Breast epithelium (tissue), 4 donors: ENCODE measurements around the gene TRPM7. TPM values are rescaled to one million over a fixed set of nuclear protein-coding genes. Genes with fewer than 3 reads are reported as not detected.

Source experiments
- DNase-seq, 2 donors: peaks; one replicate each; pipeline ENCODE4 v3.0.0-alpha.2; 2019; ENCODE audit warnings: low spot score in 2 of 2
- H3K27ac ChIP-seq, 2 donors: fragments of 200-600 bp; sonication (generic) in 1 of 2; one replicate each; pipeline ENCODE4 v1.5.1; 2016 to 2019; ENCODE audit warnings: mild to moderate bottlenecking in 1 of 2
- H3K27me3 ChIP-seq, 2 donors: fragments of 200-600 bp; sonication (generic) in 1 of 2; one replicate each; pipeline versions ENCODE4 v1.5.1 to v1.6.0; 2017 to 2019; ENCODE audit warnings: control low read depth in 1 of 2, mild to moderate bottlenecking in 1 of 2
- H3K36me3 ChIP-seq: fragments of 200-600 bp; one replicate; pipeline ENCODE4 v1.5.1; 2019
- H3K4me1 ChIP-seq, 2 donors: fragments of 200-600 bp; sonication (generic); one replicate each; pipeline ENCODE4 v1.5.1; 2016 to 2019; ENCODE audit warnings: control low read depth in 1 of 2
- H3K4me3 ChIP-seq, 3 donors: fragments of 200-600 bp; sonication (generic); 1 replicate in 2 of 3; 2 replicates in 1 of 3; pipeline ENCODE4 v1.5.1; 2016 to 2019; ENCODE audit warnings: mild to moderate bottlenecking in 3 of 3, moderate library complexity in 2 of 3
- H3K9me3 ChIP-seq, 2 donors: fragments of 200-600 bp; sonication (generic) in 1 of 2; one replicate each; pipeline ENCODE4 v1.5.1; 2016 to 2019; ENCODE audit warnings: control low read depth in 1 of 2
- CTCF ChIP-seq, 3 donors: fragments of 450-650 bp; IDR thresholded peaks; one replicate each; pipeline ENCODE4 v1.5.1; 2016 to 2017; ENCODE audit warnings: antibody characterized with exemption in 3 of 3, mild to moderate bottlenecking in 3 of 3, moderate library complexity in 3 of 3
- POLR2A ChIP-seq: fragments of 450-650 bp; IDR thresholded peaks from one replicate; pipeline ENCODE4 v1.6.1; 2016; ENCODE audit warnings: antibody characterized with exemption, mild to moderate bottlenecking, moderate library complexity
- POLR2AphosphoS5 ChIP-seq, 3 donors: sonication (generic); formaldehyde crosslinking; IDR thresholded peaks; one replicate each; pipeline ENCODE4 v1.6.1; 2017; ENCODE audit warnings: antibody characterized with exemption in 3 of 3
- intact Hi-C: fragments of 100-400 bp; cut with DNase I; formaldehyde crosslinking; loops from one replicate; pipeline ENCODE4 v1.15.1; 2023; ENCODE audit warnings: low total_unique reads
- total RNA-seq, 3 donors: library from RNA; depleted of rRNA; stranded (reverse); fragments of >200 nt; gene quantifications; one replicate each; pipeline ENCODE4 v1.1.0, GENCODE V29; 2016

The TRPM7 gene
- total RNA-seq = 10 to 100 TPM; 44.0 to 94.4 (median 66.2) TPM

DNA sequence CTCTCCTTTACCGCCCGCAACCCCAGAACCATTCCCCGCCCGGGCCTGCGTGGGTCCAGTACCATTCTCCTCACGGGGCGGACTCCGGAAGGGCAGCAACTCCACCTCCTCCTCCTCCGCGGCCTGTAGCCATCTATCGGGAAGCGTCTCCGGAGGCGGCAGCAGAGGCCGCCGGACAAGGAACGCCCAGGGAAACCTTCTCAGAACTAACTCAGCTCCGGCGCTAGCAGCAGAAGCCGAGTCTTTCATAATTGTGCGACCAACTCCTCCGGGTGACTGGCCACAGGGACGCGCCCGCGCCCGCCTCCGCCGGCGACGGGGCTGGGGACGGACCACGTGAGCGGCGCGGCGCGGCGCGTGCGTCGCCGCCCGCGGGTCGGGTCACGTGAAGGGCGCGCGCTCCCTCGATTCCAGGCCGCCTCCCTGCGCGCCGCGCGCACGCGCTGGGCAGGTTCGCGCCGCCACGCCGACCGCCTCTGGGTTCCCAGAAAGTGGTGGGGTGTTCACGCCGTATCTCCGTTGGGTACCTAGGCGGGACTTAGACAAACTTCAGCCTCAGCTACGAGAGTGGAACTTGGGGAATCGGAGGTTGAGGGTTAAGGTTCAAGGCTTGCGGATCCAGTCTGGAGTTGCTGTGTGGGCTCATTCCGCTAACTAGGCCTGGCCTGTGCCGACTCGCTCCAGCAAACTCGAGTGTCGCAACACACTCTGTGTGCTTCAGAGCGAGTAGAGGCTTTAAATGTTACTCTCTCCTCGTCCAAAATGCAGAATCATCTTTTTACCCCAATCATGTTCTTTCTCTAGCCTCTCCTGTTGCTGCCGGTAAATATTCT lies at the start of gene TRPM7:
Gene TRPM7, minus strand, starts transcription at position 329 of the 833 bp plus-strand sequence. Its CDS starts 264 bp downstream, at position 65.
- intact Hi-C loops = loop anchor here (10.0 kb wide), 1 partner anchor 218 kb away; the partner anchor contains the start of gene AP4E1
- no peak for TF ChIP-seq CTCF (IDR thresholded peaks at IDR 0.05)
- TF ChIP-seq POLR2AphosphoS5 (IDR thresholded peaks at IDR 0.05) = peak; percentile 84 to 90 (median 86)
- peak; percentile 49 for TF ChIP-seq POLR2A
- peaks cover 0 to 3% of the 10 kb centered on the region in 2 donors for H3K4me1 ChIP-seq

DNA sequence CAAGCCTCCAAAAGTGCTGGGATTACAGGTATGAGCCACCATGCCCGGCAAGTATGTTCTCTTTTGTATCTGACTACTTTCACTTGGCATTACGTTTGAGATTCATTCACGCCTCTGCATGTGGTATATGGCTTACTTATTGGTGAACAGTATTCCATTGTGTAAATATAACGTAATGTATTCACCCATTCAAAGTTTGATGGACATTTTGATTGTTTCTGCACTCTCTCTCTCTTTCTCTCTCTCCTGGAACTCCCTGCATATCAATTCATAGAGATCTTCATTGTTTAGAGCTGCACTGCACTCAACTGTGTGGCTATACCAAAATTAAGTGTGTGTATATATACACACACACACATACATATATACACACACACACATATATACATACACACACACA lies 48.6 kb upstream of the TRPM7 start:
- no peak overlapping the region for H3K4me3 ChIP-seq
- no peak overlapping the region for H3K27ac ChIP-seq
- no peaks in the 10 kb centered on the region for H3K27me3 ChIP-seq
- DNase-seq = no peak
- H3K9me3 ChIP-seq = no peaks in the 10 kb centered on the region
- no peaks in the 10 kb centered on the region for H3K4me1 ChIP-seq
- intact Hi-C loops = no loop called here
- TF ChIP-seq CTCF (IDR thresholded peaks at IDR 0.05) (no peak), POLR2A (no peak), POLR2AphosphoS5 (IDR thresholded peaks at IDR 0.05) (no peak)
- H3K36me3 ChIP-seq = no peaks in the 10 kb centered on the region

More for the DNA sequence above, at the start of gene TRPM7:
- Histone ChIP-seq H3K27me3 (no peaks in the 10 kb centered on the region), H3K36me3 (no peaks in the 10 kb centered on the region), H3K9me3 (no peaks in the 10 kb centered on the region), H3K4me3 (peak within 1 kb of the TSS; percentile 80 to 88 (median 81)), H3K27ac (peak within 1 kb of the TSS; percentile 96)
- DNase-seq = peak; percentile 76 to 78

- no peak overlapping the region for H3K27ac ChIP-seq
- H3K4me3 ChIP-seq = no peak overlapping the region
- H3K4me1 ChIP-seq = no peaks in the 10 kb centered on the region
- intact Hi-C loops = no loop called here
- no peaks in the 10 kb centered on the region for H3K9me3 ChIP-seq
- DNase-seq = no peak
- no peaks in the 10 kb centered on the region for H3K36me3 ChIP-seq
- H3K27me3 ChIP-seq = no peaks in the 10 kb centered on the region
- TF ChIP-seq POLR2AphosphoS5 (IDR thresholded peaks at IDR 0.05) = no peak
- TF ChIP-seq CTCF (IDR thresholded peaks at IDR 0.05) = no peak
- no peak for TF ChIP-seq POLR2A
These were observed 39.7 kb upstream of the TRPM7 start for GRCh38 chr15:50726315-50726714.

- H3K36me3 ChIP-seq = no peaks in the 10 kb centered on the region
- no peak overlapping the region for H3K27ac ChIP-seq
- no peaks in the 10 kb centered on the region for H3K27me3 ChIP-seq
- H3K4me1 ChIP-seq = no peaks in the 10 kb centered on the region
- intact Hi-C loops = no loop called here
- DNase-seq = no peak
- no peak overlapping the region for H3K4me3 ChIP-seq
- no peak for TF ChIP-seq POLR2AphosphoS5 (IDR thresholded peaks at IDR 0.05)
- no peak for TF ChIP-seq CTCF (IDR thresholded peaks at IDR 0.05)
- TF ChIP-seq POLR2A = no peak
- no peaks in the 10 kb centered on the region for H3K9me3 ChIP-seq
These were observed 32.1 kb upstream of the TRPM7 start for GRCh38 chr15:50718700-50719125.

- no peak overlapping the region for H3K4me3 ChIP-seq
- H3K27me3 ChIP-seq = no peaks in the 10 kb centered on the region
- TF ChIP-seq POLR2AphosphoS5 (IDR thresholded peaks at IDR 0.05) (no peak), CTCF (IDR thresholded peaks at IDR 0.05) (no peak), POLR2A (no peak)
- no peaks in the 10 kb centered on the region for H3K4me1 ChIP-seq
- no peak overlapping the region for H3K27ac ChIP-seq
- H3K9me3 ChIP-seq = no peaks in the 10 kb centered on the region
- no peak for DNase-seq
- peaks cover 5% of the 10 kb centered on the region for H3K36me3 ChIP-seq
- intact Hi-C loops = no loop called here
These were observed 25.4 kb upstream of the TRPM7 start for GRCh38 chr15:50712018-50712417.
